ENCODE measurements around the gene SUGP1.

DNA sequence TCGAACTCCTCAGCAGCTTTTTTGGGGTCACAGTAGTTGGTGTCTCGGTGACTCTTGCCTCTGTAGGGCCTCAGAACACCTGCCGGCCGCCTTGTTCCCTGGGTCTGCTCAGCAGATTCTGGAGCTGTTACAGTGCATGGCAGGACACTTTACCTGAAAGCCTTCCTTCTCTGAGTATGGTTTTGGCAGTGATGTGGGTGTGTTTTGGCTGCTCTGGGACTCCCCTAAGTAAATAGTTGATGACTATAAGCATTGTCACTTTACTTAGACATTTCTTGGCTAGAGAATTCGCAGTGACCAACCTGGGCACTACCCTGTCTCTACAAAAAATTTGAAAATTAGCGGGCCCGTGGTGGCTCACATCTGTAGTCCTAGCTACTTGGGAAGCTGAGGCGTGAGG, 7.4 kb upstream of the SUGP1 start:
- no peak for TF ChIP-seq RNF2 (conservative IDR thresholded peaks at IDR 0.05; ENCODE audit: low read depth)
- TF ChIP-seq, protein P1, sequence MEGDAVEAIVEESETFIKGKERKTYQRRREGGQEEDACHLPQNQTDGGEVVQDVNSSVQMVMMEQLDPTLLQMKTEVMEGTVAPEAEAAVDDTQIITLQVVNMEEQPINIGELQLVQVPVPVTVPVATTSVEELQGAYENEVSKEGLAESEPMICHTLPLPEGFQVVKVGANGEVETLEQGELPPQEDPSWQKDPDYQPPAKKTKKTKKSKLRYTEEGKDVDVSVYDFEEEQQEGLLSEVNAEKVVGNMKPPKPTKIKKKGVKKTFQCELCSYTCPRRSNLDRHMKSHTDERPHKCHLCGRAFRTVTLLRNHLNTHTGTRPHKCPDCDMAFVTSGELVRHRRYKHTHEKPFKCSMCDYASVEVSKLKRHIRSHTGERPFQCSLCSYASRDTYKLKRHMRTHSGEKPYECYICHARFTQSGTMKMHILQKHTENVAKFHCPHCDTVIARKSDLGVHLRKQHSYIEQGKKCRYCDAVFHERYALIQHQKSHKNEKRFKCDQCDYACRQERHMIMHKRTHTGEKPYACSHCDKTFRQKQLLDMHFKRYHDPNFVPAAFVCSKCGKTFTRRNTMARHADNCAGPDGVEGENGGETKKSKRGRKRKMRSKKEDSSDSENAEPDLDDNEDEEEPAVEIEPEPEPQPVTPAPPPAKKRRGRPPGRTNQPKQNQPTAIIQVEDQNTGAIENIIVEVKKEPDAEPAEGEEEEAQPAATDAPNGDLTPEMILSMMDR (CRISPR knock-in tag; IDR thresholded peaks at IDR 0.05) = no peak
- no peak for TF ChIP-seq ZNF766 (CRISPR knock-in tag; IDR thresholded peaks at IDR 0.05; ENCODE audit: borderline replicate concordance)
- TF ChIP-seq, protein P2, sequence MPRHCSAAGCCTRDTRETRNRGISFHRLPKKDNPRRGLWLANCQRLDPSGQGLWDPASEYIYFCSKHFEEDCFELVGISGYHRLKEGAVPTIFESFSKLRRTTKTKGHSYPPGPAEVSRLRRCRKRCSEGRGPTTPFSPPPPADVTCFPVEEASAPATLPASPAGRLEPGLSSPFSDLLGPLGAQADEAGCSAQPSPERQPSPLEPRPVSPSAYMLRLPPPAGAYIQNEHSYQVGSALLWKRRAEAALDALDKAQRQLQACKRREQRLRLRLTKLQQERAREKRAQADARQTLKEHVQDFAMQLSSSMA (CRISPR knock-in tag; IDR thresholded peaks at IDR 0.05) = no peak
- TF ChIP-seq MAFK (conservative IDR thresholded peaks at IDR 0.05 in 1 of 2, IDR thresholded peaks at IDR 0.05 in 1 of 2; ENCODE audit: low read length in 2 of 2) = no peak
